ENCODE results near the gene GREB1. TPM values are rescaled to one million over a fixed set of nuclear protein-coding genes. Genes with fewer than 3 reads are reported as not detected.

The GREB1 gene
- total and polyA plus RNA-seq, 2 experiments from 2014 or later: 12.0 to 35.0 TPM

GRCh38 chr2:11591091-11591490 is 57.2 kb downstream of the GREB1 start:
- Histone ChIP-seq H3K36me3 (ENCODE audit: insufficient read depth) (no peaks in the 10 kb centered on the region), H4K20me1 (replicated peaks; ENCODE audit: insufficient read depth) (no peaks in the 10 kb centered on the region), H3K27me3 (ENCODE audit: insufficient read depth) (no peaks in the 10 kb centered on the region), H3K79me2 (replicated peaks; ENCODE audit: insufficient read depth) (no peaks in the 10 kb centered on the region), H3K4me1 (ENCODE audit: insufficient read depth) (no peaks in the 10 kb centered on the region), H3K27ac (ENCODE audit: low read depth) (no peak overlapping the region), H3K9me2 (ENCODE audit: insufficient read depth) (no peaks in the 10 kb centered on the region), H3K4me3 (no peak overlapping the region), H3F3A (replicated peaks; ENCODE audit: low read depth) (no peaks in the 10 kb centered on the region), H2AFZ (no peak overlapping the region), H3K4me2 (no peak overlapping the region)
- no peak for TF ChIP-seq POLR2AphosphoS5 (IDR thresholded peaks at IDR 0.05; ENCODE audit: low read depth)
- TF ChIP-seq ZNF331 (CRISPR knock-in tag; IDR thresholded peaks at IDR 0.05; ENCODE audit: low read depth): no peak
- TF ChIP-seq CTCF (conservative IDR thresholded peaks at IDR 0.05; ENCODE audit: low read depth in 2 of 2): no peak
- TF ChIP-seq EZH2phosphoT487 (IDR thresholded peaks at IDR 0.05; ENCODE audit: unreplicated experiment): no peak
- no peak for TF ChIP-seq EZH2 (IDR thresholded peaks at IDR 0.05; ENCODE audit: low read depth, unreplicated experiment)
- TF ChIP-seq CREB1 (CRISPR knock-in tag; IDR thresholded peaks at IDR 0.05; ENCODE audit: low read depth): no peak
- TF ChIP-seq ZNF114 (CRISPR knock-in tag; IDR thresholded peaks at IDR 0.05): no peak
- no peak for DNase-seq (ENCODE audit: low spot score)
- Mint-ChIP-seq H3K4me3 (no peak overlapping the region), H3K27ac (no peak overlapping the region), H3K27me3 (ENCODE audit: insufficient read depth, low read depth, poor library complexity) (peaks cover 5% of the 10 kb centered on the region), H3K9me3 (no peaks in the 10 kb centered on the region), H3K4me1 (no peaks in the 10 kb centered on the region), H3K36me3 (ENCODE audit: low read depth) (peaks cover 17% of the 10 kb centered on the region)
- ATAC-seq: no peak

- Mint-ChIP-seq H3K4me1 (no peaks in the 10 kb centered on the region), H3K4me3 (no peak overlapping the region), H3K27ac (no peak overlapping the region), H3K27me3 (ENCODE audit: insufficient read depth, low read depth, poor library complexity) (no peaks in the 10 kb centered on the region), H3K9me3 (no peaks in the 10 kb centered on the region), H3K36me3 (ENCODE audit: low read depth) (peaks cover 12% of the 10 kb centered on the region; the same call in 2 of the 3 replicates)
- Histone ChIP-seq H3K9me2 (ENCODE audit: insufficient read depth) (no peaks in the 10 kb centered on the region), H3K36me3 (ENCODE audit: insufficient read depth) (no peaks in the 10 kb centered on the region), H3K4me3 (no peak overlapping the region), H3K27me3 (ENCODE audit: insufficient read depth) (no peaks in the 10 kb centered on the region), H3K79me2 (replicated peaks; ENCODE audit: insufficient read depth) (no peaks in the 10 kb centered on the region), H2AFZ (no peak overlapping the region), H4K20me1 (replicated peaks; ENCODE audit: insufficient read depth) (no peaks in the 10 kb centered on the region), H3K4me1 (ENCODE audit: insufficient read depth) (no peaks in the 10 kb centered on the region), H3K27ac (ENCODE audit: low read depth) (no peak overlapping the region), H3K4me2 (no peak overlapping the region), H3F3A (replicated peaks; ENCODE audit: low read depth) (no peaks in the 10 kb centered on the region)
- ATAC-seq (no peak), DNase-seq (ENCODE audit: low spot score) (no peak)
- TF ChIP-seq ZNF114 (CRISPR knock-in tag; IDR thresholded peaks at IDR 0.05) (no peak), EZH2phosphoT487 (IDR thresholded peaks at IDR 0.05; ENCODE audit: unreplicated experiment) (no peak), ETS1 (IDR thresholded peaks at IDR 0.05) (no peak), EZH2 (IDR thresholded peaks at IDR 0.05; ENCODE audit: low read depth, unreplicated experiment) (no peak), CREB1 (CRISPR knock-in tag; IDR thresholded peaks at IDR 0.05; ENCODE audit: low read depth) (no peak), CTCF (conservative IDR thresholded peaks at IDR 0.05; ENCODE audit: low read depth in 2 of 2) (no peak), REST (IDR thresholded peaks at IDR 0.05; ENCODE audit: unreplicated experiment) (no peak), ZNF331 (CRISPR knock-in tag; IDR thresholded peaks at IDR 0.05; ENCODE audit: low read depth) (no peak), JUNB (IDR thresholded peaks at IDR 0.05; ENCODE audit: unreplicated experiment) (no peak), NANOG (IDR thresholded peaks at IDR 0.05; ENCODE audit: borderline replicate concordance) (no peak), STAT1 (IDR thresholded peaks at IDR 0.05; ENCODE audit: unreplicated experiment) (no peak)
Observed at GRCh38 chr2:11592671-11593574, 59.1 kb downstream of the GREB1 start.
